Measurements from ENCODE around the gene FEM1B. TPM values are rescaled to one million over a fixed set of nuclear protein-coding genes. Genes with fewer than 3 reads are reported as not detected.

The FEM1B gene
- total and polyA plus RNA-seq, 2 experiments from 2014 or later = 11.9 to 62.8 TPM

DNA sequence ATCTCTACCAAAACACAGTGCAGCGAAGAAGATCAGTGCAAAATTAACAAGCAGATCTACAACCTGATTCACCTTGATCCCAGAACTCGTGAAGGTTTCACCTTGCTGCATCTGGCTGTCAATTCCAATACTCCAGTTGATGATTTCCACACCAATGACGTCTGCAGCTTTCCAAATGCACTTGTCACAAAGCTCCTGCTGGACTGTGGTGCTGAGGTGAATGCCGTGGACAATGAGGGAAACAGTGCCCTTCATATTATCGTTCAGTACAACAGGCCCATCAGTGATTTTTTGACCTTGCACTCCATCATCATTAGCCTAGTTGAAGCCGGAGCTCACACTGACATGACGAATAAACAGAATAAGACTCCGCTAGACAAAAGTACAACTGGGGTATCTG is 13.2 kb downstream of the FEM1B start:
- no peak for TF ChIP-seq EZH2 (IDR thresholded peaks at IDR 0.05; ENCODE audit: borderline replicate concordance)
- no peaks in the 10 kb centered on the region for H3K9me2 ChIP-seq (replicated peaks; ENCODE audit: insufficient read depth)
- peaks cover 7% of the 10 kb centered on the region for H3K4me1 ChIP-seq (ENCODE audit: insufficient read depth)
- H3K9me3 ChIP-seq (ENCODE audit: low read depth) = no peaks in the 10 kb centered on the region
- H3K79me2 ChIP-seq = peaks cover 99% of the 10 kb centered on the region
- H3K4me3 ChIP-seq = no peak overlapping the region
- no peak for DNase-seq (ENCODE audit: low spot score)
- no peak overlapping the region for H3K27ac ChIP-seq
- WGBS (ENCODE audit: low lambda C conversion rate, missing lambda C conversion rate) = 95% methylated on average over 8 of the region's 8 CpGs
- H3K36me3 ChIP-seq (replicated peaks; ENCODE audit: insufficient read depth, low read depth) = no peaks in the 10 kb centered on the region
- H3K27me3 ChIP-seq = no peaks in the 10 kb centered on the region
- no peak overlapping the region for H2AFZ ChIP-seq
- H4K20me1 ChIP-seq (ENCODE audit: insufficient read depth, poor library complexity, severe bottlenecking) = peaks cover 76% of the 10 kb centered on the region
- no peak overlapping the region for H3K4me2 ChIP-seq

DNA sequence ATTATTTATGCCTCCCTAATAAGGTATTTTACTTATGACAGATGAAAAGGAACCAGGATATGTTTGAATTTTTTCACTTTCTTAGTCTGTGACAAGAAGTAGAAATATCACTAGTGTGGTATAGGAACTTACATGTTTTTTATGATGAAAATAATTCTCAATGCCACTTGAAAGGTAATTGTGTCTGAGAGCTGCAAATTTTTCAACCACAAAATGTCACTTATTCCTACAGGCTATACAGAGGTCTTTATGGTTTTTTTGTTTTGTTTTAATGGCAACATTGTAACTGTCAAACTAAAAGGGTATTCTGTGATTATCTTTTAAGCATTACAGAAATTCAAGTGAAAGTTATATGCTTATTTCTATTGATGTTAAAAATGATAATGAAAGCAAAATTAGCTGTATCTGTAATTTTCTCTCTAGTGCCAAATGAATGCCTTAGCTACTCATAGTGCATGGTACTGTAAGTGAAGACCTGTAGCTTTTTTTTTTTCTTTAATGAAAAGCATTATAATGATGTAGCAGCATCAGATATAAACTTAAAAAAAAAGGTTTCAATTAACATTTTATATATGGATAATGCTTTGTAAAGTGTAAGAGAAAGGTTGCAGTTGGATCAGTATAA is 14.7 kb downstream of the FEM1B start:
- no peak overlapping the region for H3K27ac ChIP-seq
- H3K27me3 ChIP-seq = no peaks in the 10 kb centered on the region
- no peak overlapping the region for H2AFZ ChIP-seq
- no peaks in the 10 kb centered on the region for H3K9me3 ChIP-seq (ENCODE audit: low read depth)
- no peaks in the 10 kb centered on the region for H3K9me2 ChIP-seq (replicated peaks; ENCODE audit: insufficient read depth)
- TF ChIP-seq EZH2 (IDR thresholded peaks at IDR 0.05; ENCODE audit: borderline replicate concordance) (no peak), EZH2phosphoT487 (IDR thresholded peaks at IDR 0.05; ENCODE audit: low read depth, severe bottlenecking, unreplicated experiment) (no peak)
- TF ChIP-seq, protein P1, sequence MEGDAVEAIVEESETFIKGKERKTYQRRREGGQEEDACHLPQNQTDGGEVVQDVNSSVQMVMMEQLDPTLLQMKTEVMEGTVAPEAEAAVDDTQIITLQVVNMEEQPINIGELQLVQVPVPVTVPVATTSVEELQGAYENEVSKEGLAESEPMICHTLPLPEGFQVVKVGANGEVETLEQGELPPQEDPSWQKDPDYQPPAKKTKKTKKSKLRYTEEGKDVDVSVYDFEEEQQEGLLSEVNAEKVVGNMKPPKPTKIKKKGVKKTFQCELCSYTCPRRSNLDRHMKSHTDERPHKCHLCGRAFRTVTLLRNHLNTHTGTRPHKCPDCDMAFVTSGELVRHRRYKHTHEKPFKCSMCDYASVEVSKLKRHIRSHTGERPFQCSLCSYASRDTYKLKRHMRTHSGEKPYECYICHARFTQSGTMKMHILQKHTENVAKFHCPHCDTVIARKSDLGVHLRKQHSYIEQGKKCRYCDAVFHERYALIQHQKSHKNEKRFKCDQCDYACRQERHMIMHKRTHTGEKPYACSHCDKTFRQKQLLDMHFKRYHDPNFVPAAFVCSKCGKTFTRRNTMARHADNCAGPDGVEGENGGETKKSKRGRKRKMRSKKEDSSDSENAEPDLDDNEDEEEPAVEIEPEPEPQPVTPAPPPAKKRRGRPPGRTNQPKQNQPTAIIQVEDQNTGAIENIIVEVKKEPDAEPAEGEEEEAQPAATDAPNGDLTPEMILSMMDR (IDR thresholded peaks at IDR 0.05; ENCODE audit: poor library complexity) = no peak
- no peak overlapping the region for H3K4me3 ChIP-seq
- H3K4me1 ChIP-seq (ENCODE audit: insufficient read depth) = no peaks in the 10 kb centered on the region
- H3K36me3 ChIP-seq (replicated peaks; ENCODE audit: insufficient read depth, low read depth) = no peaks in the 10 kb centered on the region
- H3K4me2 ChIP-seq = no peak overlapping the region
- peaks cover 64% of the 10 kb centered on the region for H4K20me1 ChIP-seq (ENCODE audit: insufficient read depth, poor library complexity, severe bottlenecking)
- peaks cover 91% of the 10 kb centered on the region for H3K79me2 ChIP-seq
- DNase-seq (ENCODE audit: low spot score) = no peak

DNA sequence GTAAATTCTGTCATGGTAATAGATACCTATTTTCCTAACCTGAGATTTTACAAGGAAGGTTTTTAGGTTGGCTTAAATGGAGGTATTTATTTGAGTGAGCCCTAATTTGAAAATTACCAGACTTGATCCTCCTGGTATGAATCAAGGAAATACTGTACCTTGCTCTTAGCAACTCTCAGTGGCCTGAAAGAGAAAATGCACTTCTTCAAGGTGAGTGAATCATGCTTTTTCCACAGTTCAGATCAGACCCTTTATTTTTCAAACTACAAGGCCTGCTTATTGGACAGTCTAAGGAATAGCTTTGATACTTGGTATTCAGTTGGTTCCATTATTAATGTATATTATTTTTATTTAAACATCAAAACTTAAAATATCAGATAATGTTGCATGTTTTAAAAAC is 15.4 kb downstream of the FEM1B start:
- Histone ChIP-seq H3K27me3 (no peaks in the 10 kb centered on the region), H2AFZ (no peak overlapping the region), H3K36me3 (replicated peaks; ENCODE audit: insufficient read depth, low read depth) (no peaks in the 10 kb centered on the region), H3K4me2 (no peak overlapping the region), H4K20me1 (ENCODE audit: insufficient read depth, poor library complexity, severe bottlenecking) (peaks cover 59% of the 10 kb centered on the region), H3K4me3 (no peak overlapping the region), H3K27ac (no peak overlapping the region), H3K79me2 (peaks cover 84% of the 10 kb centered on the region), H3K9me3 (ENCODE audit: low read depth) (no peaks in the 10 kb centered on the region), H3K4me1 (ENCODE audit: insufficient read depth) (no peaks in the 10 kb centered on the region), H3K9me2 (replicated peaks; ENCODE audit: insufficient read depth) (no peaks in the 10 kb centered on the region)
- no peak for DNase-seq (ENCODE audit: low spot score)
- TF ChIP-seq EZH2phosphoT487 (IDR thresholded peaks at IDR 0.05; ENCODE audit: low read depth, severe bottlenecking, unreplicated experiment) (no peak), EZH2 (IDR thresholded peaks at IDR 0.05; ENCODE audit: borderline replicate concordance) (no peak)
- TF ChIP-seq, protein P1 (IDR thresholded peaks at IDR 0.05; ENCODE audit: poor library complexity) = no peak

DNA sequence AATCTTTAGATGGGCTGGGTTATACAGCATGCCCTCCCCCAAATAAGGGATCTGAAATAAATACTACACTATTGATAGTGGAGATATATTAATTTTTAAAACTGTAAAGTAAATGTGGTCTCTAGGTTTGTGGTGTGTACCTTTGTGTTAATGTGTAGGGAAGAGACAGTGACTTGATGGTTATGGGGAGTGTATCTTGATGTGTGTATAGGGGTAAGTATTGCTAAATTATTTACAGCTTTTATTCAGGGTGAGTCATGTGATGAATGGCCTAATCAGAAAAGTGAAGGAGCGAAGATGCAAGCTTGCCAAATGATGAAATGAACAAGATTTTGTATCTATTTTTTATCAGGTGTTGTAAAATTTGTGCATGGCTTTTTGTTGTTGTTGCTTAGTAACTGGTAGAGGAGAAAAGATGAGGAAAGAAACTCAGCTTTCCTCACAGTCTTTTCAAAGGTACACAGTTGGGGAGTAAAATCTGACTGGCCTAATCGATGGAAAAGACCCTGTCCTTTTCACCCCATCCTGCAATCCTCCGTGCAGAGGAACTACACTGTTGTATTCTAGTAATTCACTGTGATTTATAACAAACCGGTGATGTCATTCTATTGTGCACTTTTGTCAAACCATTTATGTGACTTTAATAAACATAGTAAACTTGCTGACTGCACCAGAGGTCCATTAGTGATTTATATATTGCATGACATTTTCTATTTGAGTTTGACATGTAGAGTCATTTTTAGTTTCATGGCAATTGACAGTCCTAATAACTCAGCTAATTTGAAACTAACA is 17.7 kb downstream of the FEM1B start:
- Histone ChIP-seq H3K4me2 (no peak overlapping the region), H3K9me3 (ENCODE audit: low read depth) (no peaks in the 10 kb centered on the region), H4K20me1 (ENCODE audit: insufficient read depth, poor library complexity, severe bottlenecking) (peaks cover 40% of the 10 kb centered on the region), H3K4me1 (ENCODE audit: insufficient read depth) (peaks cover 8% of the 10 kb centered on the region), H3K27ac (no peak overlapping the region), H2AFZ (no peak overlapping the region), H3K9me2 (replicated peaks; ENCODE audit: insufficient read depth) (no peaks in the 10 kb centered on the region), H3K79me2 (peaks cover 61% of the 10 kb centered on the region), H3K27me3 (no peaks in the 10 kb centered on the region), H3K4me3 (no peak overlapping the region), H3K36me3 (replicated peaks; ENCODE audit: insufficient read depth, low read depth) (no peaks in the 10 kb centered on the region)
- WGBS (ENCODE audit: low lambda C conversion rate, missing lambda C conversion rate) = 81% methylated on average over 4 of the region's 4 CpGs
- TF ChIP-seq EZH2 (IDR thresholded peaks at IDR 0.05; ENCODE audit: borderline replicate concordance) = no peak
- no peak for TF ChIP-seq EZH2phosphoT487 (IDR thresholded peaks at IDR 0.05; ENCODE audit: low read depth, severe bottlenecking, unreplicated experiment)
- TF ChIP-seq, protein P1 (IDR thresholded peaks at IDR 0.05; ENCODE audit: poor library complexity) = no peak
- no peak for DNase-seq (ENCODE audit: low spot score)
